T-helper 9 cell (primary cell): ENCODE measurements around the gene JAKMIP2.
"Not testable (repeated sequence)": the region's sequence is repeated elsewhere in the genome, so short reads cannot be mapped to it uniquely, and the experiment has no call there.

Experiments used
- DNase-seq: peaks from one replicate; pipeline ENCODE4 v3.0.0-alpha.2; 2020

The JAKMIP2 gene

GRCh38 chr5:147586832-147587231 is 195.7 kb downstream of the JAKMIP2 start:
- no peak for DNase-seq

DNA sequence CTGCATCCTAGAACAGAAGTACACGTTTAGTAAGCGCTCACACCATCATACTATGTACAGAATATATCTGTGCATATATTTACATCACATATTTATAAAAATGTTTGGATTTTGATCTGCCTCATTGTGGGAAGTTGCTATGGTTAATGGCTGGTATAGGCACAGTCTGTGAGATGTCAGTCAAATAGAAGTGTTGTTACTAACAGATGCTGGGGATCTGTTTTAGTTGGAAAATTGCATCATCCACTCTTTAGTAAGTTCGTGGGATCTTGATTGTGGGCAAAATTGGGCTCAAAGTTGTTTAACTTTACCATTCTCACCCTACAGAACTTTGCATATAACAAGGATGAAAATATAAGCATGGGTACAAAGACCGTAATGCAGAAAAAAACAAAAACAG is 196.3 kb downstream of the JAKMIP2 start:
- DNase-seq: no peak

DNA sequence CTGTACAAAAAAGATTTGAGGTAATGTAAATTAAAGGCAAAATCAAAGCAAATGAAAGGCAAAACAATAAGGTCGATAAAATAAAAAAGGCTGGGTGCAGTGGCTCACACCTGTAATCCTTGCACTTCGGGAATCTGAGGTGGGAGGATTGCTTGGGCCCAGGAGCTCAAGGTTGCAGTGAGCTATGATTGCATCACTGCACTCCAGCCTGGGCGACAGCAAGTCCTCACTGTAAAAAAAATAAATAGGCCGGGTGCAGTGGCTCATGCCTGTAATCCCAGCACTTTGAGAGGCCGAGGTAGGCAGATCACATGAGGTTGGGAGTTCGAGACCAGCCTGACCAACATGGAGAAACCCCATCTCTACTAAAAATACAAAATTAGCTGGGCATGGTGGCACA is 200.3 kb downstream of the JAKMIP2 start:
- not testable (repeated sequence) for DNase-seq

DNA sequence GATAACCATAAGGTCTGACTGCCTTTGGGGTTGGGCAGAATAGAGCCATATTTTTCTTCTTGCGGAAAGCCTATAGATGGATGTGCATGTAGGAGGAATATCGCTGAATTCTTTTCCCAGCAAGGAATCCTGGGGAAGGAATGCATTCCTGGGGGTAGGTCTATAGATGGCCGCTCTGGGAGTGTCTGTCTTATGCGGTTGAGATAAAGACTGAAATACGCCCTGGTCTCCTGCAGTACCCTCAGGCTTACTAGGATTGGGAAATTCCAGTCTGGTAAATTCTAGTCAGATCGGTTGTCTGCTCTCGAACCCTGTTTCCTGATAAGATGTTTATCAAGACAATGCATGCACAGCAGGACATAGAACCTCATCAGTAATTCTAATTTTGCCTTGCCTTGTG is 202.1 kb downstream of the JAKMIP2 start:
- DNase-seq: not testable (repeated sequence)

DNA sequence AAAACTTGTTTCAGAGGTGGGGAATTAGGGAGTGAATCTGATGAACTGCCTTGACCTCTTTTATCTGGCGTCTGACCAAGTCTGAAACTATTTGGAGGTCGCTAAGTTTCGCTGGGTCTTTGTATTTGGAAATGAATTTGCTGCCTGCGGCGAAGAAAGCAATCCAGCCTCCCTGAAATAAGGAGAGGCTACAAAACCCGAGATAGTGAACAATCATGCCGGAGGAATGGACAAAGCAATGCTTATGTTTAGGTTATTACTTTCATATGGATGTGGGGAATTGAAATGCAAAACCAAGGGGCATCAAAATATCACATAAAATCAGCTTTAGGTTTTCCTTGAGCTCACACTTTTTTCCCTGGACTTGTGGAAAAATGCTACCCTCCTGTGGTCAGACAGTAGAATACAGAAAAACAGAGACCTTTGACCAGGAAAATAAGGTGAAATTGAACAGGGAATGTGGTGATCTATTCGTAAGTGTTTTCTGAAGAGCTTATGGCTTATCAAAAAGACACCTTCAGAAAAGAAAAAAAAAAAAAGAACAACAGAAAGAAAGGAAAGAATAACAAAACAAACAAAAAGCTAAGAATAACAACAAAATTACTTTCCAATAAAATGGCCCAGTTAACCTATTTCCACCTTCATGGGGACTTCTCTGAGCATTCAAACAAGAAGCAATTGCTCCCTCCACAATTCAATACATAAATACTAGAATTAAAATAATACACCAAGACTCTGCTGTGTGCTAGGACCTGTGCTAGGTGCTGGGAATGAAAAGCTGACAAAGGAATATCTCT is 204.1 kb downstream of the JAKMIP2 start:
- DNase-seq: no peak

DNA sequence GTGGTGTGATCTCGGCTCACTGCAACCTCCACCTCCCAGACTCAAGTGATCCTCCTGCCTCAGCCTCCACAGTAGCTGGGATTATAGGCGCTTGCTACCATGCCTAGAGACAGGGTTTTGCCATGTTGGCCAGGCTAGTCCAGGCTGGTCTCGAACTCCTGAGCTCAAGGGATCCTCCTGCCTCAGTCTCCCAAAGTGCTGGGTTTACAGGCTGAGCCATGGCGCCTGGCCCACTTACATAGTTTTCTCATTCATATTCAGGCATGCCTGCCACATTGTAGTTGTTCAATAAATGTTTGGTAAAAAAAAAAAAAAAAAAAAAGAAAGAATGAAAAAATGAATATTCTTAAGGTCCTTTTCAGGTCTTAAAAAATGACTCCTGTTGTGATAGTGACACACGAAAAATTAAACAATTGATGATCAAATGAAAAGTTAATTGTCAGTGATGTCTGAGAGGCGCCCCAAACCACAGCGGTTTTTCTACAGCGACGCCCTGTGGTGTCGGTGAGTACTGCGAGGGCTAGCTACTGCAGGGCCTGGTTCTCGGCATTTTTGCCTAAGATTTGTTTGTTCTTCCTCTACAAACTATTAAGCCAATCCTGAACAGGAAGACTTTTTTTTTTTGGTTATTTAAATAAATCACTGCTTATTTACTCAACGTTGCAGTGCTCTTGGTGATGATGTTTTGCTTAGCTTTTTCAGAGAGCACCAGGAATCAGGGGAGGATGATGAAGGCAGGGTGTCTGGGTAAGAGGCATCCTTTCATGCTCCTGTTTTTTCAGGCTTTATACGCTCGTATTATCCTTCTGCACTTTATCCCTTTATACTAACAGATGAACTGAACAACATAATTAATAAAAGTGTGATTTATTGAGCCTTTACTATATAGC is 205.6 kb downstream of the JAKMIP2 start:
- DNase-seq: no peak

GRCh38 chr5:147575598-147575997 is 206.9 kb downstream of the JAKMIP2 start:
- DNase-seq: no peak

DNA sequence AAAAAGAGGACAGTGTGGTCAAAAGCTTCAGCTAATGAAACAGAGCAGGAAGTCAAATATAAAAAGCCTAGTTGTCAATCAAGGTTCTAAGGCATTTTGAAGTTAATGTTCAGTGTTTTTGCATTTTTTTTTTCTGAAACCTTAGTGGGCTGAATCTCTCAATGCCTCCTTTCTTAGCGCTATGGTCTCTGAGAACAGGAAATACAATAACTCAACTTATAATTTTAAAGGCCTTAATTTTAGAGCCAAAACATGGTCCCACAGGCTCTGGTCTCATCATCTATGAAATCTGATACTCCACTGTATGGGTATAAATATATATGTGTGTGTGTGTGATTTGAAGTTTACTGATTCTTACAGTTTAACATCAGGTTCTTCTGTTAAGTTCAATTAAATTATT is 209.3 kb downstream of the JAKMIP2 start:
- no peak for DNase-seq

DNA sequence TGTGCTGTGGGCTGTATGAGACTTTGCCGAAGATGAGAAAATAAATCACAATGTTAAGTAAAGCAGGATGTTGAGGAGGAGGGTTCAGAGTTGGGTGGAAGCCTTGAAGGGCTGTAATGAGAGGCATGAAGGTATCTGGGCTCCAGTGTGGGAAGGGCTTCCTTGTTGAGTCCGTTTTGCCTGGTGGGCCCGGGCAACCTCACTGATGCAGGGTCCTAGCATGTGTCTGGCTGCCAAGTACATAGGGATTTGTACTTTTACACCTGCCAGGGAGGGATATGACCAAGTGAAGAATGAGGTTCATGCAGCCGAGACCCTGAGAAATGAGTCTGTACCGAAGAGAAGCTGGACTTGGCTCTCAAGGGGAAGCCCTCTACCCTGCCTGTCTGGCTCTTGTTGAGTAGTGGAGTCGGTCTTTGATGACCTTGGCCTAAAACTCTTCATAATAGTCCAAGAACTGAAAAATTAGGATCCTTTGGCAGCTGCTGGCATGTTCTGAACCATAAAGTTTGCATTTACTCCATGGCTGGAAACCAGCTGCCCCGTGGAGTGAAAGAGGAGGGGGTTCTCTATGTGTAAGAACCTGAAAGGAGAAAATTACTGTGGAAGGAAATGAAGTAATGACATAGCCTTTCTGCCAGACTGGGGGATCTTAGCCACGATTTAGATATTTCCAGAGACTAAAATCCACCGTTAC is 213.7 kb downstream of the JAKMIP2 start:
- no peak for DNase-seq

GRCh38 chr5:147567917-147568598 is 214.5 kb downstream of the JAKMIP2 start:
- no peak for DNase-seq

GRCh38 chr5:147565524-147565923 is 217.0 kb downstream of the JAKMIP2 start:
- DNase-seq: no peak

DNA sequence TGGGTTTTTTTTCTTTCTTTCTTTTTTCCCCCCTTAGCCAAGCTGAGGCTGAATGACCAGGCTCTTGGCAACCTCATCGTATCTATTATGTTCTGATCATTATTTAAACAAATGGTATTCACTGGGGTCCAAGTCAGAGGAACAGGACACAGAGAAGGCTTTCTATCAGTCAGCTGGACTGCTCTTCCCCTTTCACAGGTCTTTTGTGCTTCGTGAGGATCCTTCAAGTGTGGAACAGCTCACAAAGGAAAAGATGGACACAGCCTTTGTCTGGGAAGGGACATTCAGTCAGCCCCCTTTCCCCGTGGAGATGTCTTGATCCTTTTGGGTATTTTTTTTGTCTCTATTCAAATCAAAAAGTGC is 218.4 kb downstream of the JAKMIP2 start:
- DNase-seq: no peak

DNA sequence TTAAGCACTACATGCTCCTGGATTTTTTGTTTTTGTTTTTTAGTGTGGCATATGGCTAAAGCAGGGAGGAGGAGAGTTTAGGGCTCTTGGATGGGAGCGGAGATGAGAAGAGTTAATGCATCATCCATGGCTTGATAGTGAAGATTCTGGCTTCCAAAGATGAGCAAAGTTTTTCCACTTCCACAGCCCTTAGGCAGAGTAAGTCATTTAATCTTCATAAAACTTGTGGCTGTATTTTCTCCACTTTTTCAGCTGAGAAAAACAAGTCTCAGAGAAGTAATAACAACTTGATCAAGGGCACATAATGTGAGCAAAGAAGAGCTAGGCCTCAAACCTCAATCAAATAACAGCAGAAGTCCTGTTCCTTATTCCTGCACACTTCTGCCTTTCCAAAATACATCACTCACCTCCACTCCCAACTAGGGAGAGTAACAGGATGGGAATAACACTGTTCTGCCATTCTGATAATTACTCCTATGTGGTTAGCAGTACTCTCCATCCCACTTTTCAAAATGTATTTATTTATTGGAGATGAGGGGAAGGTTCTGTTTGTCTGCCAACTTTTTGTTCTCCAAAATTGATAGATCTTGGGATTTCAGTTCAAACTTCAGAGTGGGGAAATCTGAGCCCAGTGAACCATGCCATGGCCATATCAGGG is 218.9 kb downstream of the JAKMIP2 start:
- no peak for DNase-seq

GRCh38 chr5:147561435-147561834 is 221.1 kb downstream of the JAKMIP2 start:
- DNase-seq: no peak

- no peak for DNase-seq
Measured at GRCh38 chr5:147560718-147561331, 221.7 kb downstream of the JAKMIP2 start.

GRCh38 chr5:147559749-147560148 is 222.8 kb downstream of the JAKMIP2 start:
- no peak for DNase-seq

DNA sequence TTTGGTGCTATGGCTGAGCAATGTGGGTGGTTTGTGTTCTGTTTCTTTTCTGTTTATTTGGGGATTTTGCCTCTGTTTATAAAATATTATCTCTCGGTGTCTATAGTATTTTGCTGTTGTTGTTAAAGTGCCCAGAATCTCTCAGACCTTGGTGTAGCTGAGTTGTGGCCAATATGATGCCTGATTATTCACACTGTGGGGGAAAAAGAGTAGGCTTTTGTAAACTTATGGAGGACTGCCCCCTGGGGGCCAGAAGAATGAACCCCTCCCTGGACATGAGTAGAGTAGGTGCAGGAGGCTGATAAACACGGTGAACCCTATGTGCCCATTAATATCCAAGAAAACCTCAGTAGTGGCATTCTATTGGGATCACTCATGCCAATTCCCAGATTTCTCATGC is 223.7 kb downstream of the JAKMIP2 start:
- no peak for DNase-seq

GRCh38 chr5:147557876-147558745 is 224.4 kb downstream of the JAKMIP2 start:
- no peak for DNase-seq

- DNase-seq: no peak
Measured at GRCh38 chr5:147555176-147555575, 227.4 kb downstream of the JAKMIP2 start.

DNA sequence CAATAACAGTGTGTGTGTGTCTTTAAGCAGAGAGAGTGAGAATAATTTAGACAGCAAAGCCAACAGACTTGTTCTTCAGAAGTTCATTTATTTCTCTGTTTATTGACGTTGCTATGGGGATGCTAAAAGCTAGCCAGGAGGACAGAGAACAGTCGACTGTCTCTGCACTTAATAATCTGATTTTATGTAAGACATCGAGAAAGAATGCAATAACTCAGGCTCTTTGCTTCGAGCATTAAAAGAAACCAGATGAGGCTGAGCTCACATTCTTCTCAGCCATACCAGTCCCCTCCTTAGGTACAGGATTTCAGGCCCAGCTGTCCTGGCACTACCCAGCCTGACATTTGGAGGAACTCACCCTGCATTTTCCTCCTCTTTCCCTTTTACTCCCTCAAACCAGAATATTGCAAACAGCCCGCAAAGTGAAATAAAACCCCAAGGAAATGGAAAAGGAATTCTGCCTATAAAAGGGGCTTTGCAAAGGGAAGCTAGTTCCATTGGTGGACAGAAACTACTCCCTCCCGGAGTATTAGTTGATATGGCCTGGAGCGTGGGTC is 228.2 kb downstream of the JAKMIP2 start:
- DNase-seq: no peak
